HG02571 (cell line): ENCODE measurements around the gene GLI1.
A peak's percentile ranks its signal among the peaks of the same experiment; 100 is the strongest.

Experiments
- ATAC-seq: cut with Tn5 transposase; IDR thresholded peaks from one replicate; pipeline ENCODE4 v1.9.1; 2021; ENCODE audit warnings: mild to moderate bottlenecking, moderate library complexity; ENCODE audit not compliant: unreplicated experiment

GLI1 gene

GRCh38 chr12:57474862-57475261 lies 15.3 kb downstream of the GLI1 start:
- ATAC-seq, result no peak

GRCh38 chr12:57475271-57476161 lies 15.9 kb downstream of the GLI1 start:
- no peak for ATAC-seq

GRCh38 chr12:57476162-57476992 lies 16.8 kb downstream of the GLI1 start:
- ATAC-seq, result peak; percentile 42

- no peak for ATAC-seq
These were observed 17.6 kb downstream of the GLI1 start for GRCh38 chr12:57476993-57477709.

- ATAC-seq, result no peak
These were observed 18.4 kb downstream of the GLI1 start for GRCh38 chr12:57477710-57478681.

- no peak for ATAC-seq
These were observed 19.4 kb downstream of the GLI1 start for GRCh38 chr12:57479043-57479375.

GRCh38 chr12:57479376-57480115 lies 20.0 kb downstream of the GLI1 start, which contains the start of gene ARHGAP9:
Gene ARHGAP9, minus strand, starts transcription at chr12:57479866. Its CDS starts 460 bp downstream, at chr12:57479406.
- no peak for ATAC-seq

- ATAC-seq, result no peak
These were observed 22.1 kb downstream of the GLI1 start for GRCh38 chr12:57481671-57482070.

GRCh38 chr12:57483466-57483865 lies 23.9 kb downstream of the GLI1 start:
- no peak for ATAC-seq

- ATAC-seq, result no peak
These were observed 26.1 kb downstream of the GLI1 start for GRCh38 chr12:57485695-57486094.

GRCh38 chr12:57487055-57487596 lies 27.5 kb downstream of the GLI1 start:
- ATAC-seq, result no peak

- peak; percentile 97 for ATAC-seq
These were observed 28.2 kb downstream of the GLI1 start, which contains the start of gene MARS1 for GRCh38 chr12:57487597-57488401. Gene MARS1, plus strand, starts transcription at chr12:57488068. Its CDS starts 23 bp downstream, at chr12:57488091.

- ATAC-seq, result no peak
These were observed 29.0 kb downstream of the GLI1 start for GRCh38 chr12:57488402-57489156.

- no peak for ATAC-seq
These were observed 29.6 kb downstream of the GLI1 start for GRCh38 chr12:57489157-57489641.

GRCh38 chr12:57490126-57490525 lies 30.5 kb downstream of the GLI1 start:
- no peak for ATAC-seq

- no peak for ATAC-seq
These were observed 32.1 kb downstream of the GLI1 start for GRCh38 chr12:57491393-57492280.
